ENCODE results near the gene RNF111. TPM values are rescaled to one million over a fixed set of nuclear protein-coding genes. Genes with fewer than 3 reads are reported as not detected.
A peak's percentile ranks its signal among the peaks of the same experiment; 100 is the strongest.

Gene RNF111
- total RNA-seq, 2 donors from 2014 or later = 21.0 to 36.8 TPM

DNA sequence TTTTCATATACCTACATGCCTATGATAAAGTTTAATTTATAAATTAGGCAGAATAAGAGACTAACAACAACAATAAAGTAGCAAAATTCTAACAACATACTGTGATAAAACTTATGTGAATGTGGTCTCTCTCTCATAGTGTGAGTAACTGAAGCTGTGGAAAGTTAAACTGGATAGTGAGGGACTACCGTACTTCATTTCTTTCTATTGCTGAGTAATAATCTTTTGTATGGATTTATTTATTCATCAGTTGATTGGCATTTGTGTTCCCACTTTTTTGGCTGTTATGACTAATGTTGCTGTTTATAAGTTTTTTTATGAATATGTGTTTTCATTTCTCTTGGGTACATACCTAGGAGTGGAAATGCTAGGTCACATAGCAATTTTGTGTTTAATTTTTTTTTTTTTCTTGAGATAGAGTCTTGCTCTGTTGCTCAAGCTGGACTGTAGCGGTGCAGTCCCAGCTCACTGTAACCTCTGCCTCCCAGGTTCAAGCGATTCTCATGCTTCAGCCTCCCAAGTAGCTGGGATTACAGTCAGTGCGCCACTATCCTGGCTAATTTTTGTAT, 41.0 kb downstream of the RNF111 start:
- ATAC-seq (peak; percentile 45 to 90), DNase-seq (ENCODE audit: low spot score in 2 of 2) (no peak)
- H3K9me3 Mint-ChIP-seq = no peaks in the 10 kb centered on the region
- H3K27ac Mint-ChIP-seq = peak overlapping the region in 1 of 2 donors; percentile 46
- H3K36me3 Mint-ChIP-seq = peaks cover 12 to 28% of the 10 kb centered on the region in 2 donors

DNA sequence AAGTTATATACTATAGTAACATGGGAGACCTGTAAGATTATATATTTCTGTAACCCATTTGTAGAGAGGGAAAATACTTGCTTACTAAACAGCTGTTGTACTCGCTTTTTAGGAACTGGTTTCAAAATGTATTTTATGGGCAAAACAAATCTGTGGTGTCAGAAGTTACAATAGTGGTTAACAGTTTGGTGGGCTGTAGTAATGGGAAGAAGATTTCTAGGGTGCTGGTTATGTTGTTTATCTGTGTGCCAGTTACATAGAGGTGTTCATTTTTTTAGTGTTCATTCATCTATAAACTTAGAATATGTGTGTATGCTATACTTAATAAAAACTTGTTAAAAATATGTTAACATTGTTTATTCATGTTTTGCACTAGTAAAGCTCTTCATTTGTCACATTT, 42.1 kb downstream of the RNF111 start:
- ATAC-seq (no peak), DNase-seq (ENCODE audit: low spot score in 2 of 2) (no peak)
- Mint-ChIP-seq H3K36me3 (peaks cover 13 to 31% of the 10 kb centered on the region in 2 donors), H3K9me3 (peaks cover 0 to under 1% of the 10 kb centered on the region in 2 donors), H3K27ac (peak overlapping the region in 1 of 2 donors; percentile 1)

DNA sequence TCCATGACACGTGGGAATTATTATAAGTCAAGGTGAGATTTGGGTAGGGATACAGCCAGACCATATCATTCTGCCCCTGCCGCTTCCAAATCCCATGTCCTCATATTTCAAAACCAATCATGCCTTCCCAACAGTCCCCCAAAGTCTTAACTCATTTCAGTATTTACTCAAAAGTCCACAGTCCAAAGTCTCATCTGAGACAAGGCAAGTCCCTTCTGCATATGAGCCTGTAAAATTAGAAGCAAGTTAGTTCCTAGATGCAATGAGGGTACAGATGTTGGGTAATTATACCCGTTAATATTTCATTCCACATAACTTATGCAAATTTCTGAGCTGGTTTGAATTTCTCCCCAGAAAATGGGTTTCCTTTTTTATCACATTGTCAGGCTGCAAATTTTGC, 47.7 kb downstream of the RNF111 start:
- H3K27ac Mint-ChIP-seq = no peak overlapping the region
- ATAC-seq = no peak
- DNase-seq (ENCODE audit: low spot score in 2 of 2) = no peak

DNA sequence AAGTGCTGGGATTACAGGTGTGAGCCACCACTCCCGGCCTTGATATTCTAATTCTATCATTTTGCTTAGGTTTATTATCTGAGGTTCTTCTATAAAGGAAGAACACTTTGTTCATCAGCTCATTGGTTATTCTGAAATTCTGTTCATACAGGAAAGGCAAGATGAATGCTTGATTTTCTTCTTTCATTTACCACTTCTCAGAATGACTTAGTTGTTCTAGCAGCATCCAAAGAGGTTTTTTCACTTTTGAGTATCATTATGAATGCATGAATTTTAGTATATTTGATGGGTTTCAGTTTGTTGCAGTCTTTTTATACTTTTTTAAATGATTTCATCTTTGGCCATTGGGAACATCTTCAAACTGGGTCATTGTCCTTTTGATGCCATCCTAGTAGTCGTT, 51.8 kb downstream of the RNF111 start:
- Mint-ChIP-seq H3K36me3 (peaks cover 33 to 54% of the 10 kb centered on the region in 2 donors), H3K9me3 (peaks cover 0 to 12% of the 10 kb centered on the region in 2 donors), H3K27ac (peak overlapping the region; percentile 68 to 94)
- DNase-seq (ENCODE audit: low spot score in 2 of 2) (no peak), ATAC-seq (peak; percentile 31 to 91)

More for the DNA sequence above, 47.7 kb downstream of the RNF111 start:
- Mint-ChIP-seq H3K36me3 (peaks cover 41 to 65% of the 10 kb centered on the region in 2 donors), H3K9me3 (peaks cover 0 to 12% of the 10 kb centered on the region in 2 donors)

DNA sequence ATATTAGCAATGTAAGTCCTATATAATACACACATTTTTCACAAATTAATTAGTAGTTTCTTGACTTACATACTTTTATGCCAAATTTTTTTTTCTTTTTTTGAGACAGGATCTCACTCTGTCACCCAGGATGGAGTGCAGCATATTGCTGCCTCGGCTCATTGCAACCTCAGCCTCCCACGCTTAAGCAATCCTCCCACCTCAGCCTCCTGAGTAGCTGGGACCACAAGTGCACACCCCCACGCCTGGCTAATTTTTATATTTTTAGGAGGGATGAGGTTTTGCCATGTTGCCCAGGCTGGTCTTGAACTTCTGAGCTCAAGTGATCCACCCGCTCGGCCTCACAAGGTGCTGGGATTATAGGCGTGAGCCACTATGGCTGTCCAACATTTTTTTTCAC, 54.6 kb downstream of the RNF111 start:
- H3K27ac Mint-ChIP-seq = peak overlapping the region in 1 of 2 donors; percentile 2
- no peak for DNase-seq (ENCODE audit: low spot score in 2 of 2)
- H3K36me3 Mint-ChIP-seq = peaks cover 19 to 35% of the 10 kb centered on the region in 2 donors
- ATAC-seq = no peak
- H3K9me3 Mint-ChIP-seq = peaks cover 0 to 4% of the 10 kb centered on the region in 2 donors

DNA sequence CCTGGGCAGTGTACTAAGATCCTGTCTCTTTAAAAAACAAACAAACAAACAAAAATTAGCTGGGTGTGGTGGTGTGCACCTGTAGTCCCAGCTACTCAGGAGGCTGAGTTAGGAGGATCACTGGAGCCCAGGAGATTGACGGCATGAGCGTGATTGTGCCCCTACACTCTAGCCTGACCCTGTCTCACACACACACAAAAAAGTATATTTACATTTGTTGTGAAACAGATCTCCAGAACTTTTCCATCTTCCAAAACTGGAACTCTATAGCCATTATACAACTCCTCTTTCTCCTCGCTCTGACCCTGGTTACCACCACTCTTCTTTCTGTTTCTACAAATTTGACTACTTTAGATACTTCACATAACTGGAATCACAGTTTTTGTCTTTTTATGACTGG, 61.4 kb downstream of the RNF111 start:
- Mint-ChIP-seq H3K9me3 (no peaks in the 10 kb centered on the region), H3K27ac (no peak overlapping the region), H3K36me3 (peaks cover 4 to 6% of the 10 kb centered on the region in 2 donors)
- peak in 1 of 2 donors; percentile 53 for ATAC-seq
- DNase-seq (ENCODE audit: low spot score in 2 of 2) = no peak

DNA sequence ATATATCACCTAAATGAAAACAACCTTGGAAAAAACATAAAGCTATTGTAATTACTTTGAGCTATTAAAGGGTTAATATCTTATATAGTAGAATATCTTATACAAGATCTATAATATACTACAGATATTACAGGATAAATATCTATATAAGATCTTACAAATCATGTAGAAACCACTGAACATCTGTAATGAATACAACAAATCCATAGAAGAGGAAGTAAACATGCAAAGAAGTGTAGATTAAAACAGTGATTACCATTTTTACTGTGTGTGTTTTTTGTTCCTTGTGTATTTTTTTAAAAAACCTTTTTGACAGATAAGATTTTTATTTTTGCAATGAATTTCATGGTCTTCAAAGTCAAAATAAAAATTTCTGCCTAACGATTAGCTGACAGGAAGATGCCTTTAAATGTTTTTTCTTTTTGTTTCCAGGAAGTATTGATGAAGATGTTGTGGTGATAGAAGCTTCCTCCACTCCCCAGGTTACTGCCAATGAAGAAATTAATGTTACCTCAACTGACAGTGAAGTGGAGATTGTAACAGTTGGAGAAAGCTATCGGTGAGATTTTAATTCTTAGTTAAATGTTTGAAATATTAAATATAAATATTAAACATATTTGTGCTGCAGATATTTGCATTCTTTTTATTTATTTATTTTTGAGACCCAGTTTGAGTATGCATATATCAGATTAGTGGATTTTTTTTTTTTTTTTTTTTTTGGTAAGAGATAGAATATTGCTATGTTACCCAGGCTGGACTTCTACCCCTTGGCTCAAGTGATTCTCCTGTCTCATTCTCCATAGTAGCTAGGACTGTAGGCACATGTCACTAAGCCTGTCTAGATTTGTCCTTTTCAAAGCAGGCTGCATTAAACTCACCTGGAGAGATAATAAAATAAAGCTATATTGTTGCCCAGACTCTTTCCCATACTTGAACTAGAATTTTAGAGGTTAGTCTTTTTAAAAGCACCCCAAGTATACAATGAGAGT, 64.7 kb downstream of the RNF111 start:
- ATAC-seq = peak in 1 of 2 donors; percentile 47
- Mint-ChIP-seq H3K27ac (peak overlapping the region in 1 of 2 donors; percentile 83), H3K9me3 (no peaks in the 10 kb centered on the region), H3K36me3 (no peaks in the 10 kb centered on the region)
- DNase-seq (ENCODE audit: low spot score in 2 of 2) = no peak

DNA sequence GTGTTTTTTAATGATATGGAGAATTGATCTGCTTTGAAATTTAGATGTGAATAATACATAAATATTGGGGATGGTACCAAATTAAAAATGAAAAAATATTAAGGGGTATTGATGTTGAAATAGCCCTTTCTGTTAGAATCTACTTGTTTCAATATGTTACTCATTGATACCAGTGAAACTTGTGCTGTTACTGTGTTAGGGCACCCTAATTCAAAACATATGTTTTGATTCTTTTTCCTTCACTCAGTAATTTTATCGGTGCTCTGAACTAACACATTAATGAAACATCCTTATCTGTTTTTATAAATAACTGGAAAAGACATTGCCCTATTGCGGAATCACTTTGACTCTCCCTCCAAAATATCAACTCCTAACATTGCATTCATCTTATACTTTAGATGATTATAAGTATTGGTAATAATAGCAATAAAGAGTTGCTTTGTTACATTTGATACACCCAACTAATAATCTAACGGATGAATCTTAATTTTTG, 65.5 kb downstream of the RNF111 start:
- ATAC-seq = no peak
- H3K27ac Mint-ChIP-seq = no peak overlapping the region

DNA sequence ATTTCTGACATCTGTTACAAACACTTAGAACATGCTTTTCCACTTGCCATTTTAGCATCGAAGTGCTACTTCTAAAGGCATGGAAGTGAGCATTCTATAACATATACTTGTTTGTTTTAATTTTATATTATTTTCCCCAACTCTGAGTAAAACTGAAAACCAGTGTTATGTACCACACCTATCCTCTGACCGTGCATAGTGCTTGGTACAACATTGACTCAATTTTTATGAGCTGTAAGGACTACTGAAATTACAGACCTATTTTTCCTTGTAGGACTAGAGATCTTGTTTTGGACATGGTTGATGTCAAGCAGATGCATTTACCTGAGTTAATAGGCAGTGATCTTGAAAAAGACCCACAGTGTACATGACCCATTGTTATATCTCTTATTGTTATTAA, 66.0 kb downstream of the RNF111 start:
- Mint-ChIP-seq H3K9me3 (no peaks in the 10 kb centered on the region), H3K27ac (no peak overlapping the region)
- ATAC-seq = peak; percentile 13 to 87

More for the DNA sequence above, 65.5 kb downstream of the RNF111 start:
- H3K9me3 Mint-ChIP-seq = no peaks in the 10 kb centered on the region
- H3K36me3 Mint-ChIP-seq = no peaks in the 10 kb centered on the region
- DNase-seq (ENCODE audit: low spot score in 2 of 2) = no peak

DNA sequence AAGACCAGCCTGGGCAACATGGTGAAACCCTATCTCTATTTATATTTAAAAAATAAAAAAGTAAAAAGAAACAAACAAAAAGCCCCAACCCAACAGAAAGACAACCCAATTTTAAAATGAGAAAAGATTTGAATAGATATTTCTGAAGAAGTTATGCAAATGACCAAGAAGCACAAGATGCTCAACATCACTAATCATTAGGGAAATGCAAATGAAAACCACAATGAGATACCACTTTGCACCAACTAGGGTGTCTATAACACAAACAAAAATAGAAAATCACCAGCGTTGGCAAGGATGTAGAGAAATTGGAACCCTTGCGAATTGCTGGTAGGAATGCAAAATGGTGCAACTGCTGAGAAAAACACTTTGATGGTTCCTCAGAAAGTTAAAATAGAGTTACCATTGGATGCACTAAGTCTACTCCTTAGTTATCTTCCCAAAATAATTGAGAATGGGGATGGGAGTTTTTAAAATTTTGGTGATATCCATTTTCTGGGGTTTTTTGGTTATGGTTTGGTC, 71.7 kb downstream of the RNF111 start:
- no peak for DNase-seq (ENCODE audit: low spot score in 2 of 2)
- Mint-ChIP-seq H3K27ac (no peak overlapping the region), H3K36me3 (peaks cover 0 to 9% of the 10 kb centered on the region in 2 donors), H3K9me3 (no peaks in the 10 kb centered on the region)
- no peak for ATAC-seq

More for the DNA sequence above, 66.0 kb downstream of the RNF111 start:
- peaks cover 0 to 5% of the 10 kb centered on the region in 2 donors for H3K36me3 Mint-ChIP-seq
- no peak for DNase-seq (ENCODE audit: low spot score in 2 of 2)

DNA sequence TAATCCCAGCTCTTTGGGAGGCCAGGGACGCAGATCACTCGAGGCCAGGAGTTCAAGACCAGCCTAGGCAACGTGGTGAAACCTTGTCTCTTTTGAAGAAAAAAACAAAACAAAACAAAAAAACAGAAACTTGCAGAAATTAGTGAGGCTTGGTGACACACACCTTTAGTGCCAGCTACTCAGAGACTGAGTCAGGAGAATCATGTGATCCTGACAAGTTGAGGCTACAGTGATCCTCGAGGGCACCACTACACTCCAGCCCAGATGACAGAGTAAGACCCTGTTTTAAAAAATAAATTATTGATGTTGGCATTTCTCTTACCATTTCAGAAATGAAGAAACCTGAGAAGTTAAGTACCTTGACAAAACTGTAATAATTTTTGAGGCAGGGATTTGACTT, 72.9 kb downstream of the RNF111 start:
- DNase-seq (ENCODE audit: low spot score in 2 of 2) (no peak), ATAC-seq (peak in 1 of 2 donors; percentile 68)
- H3K36me3 Mint-ChIP-seq = peaks cover 0 to 18% of the 10 kb centered on the region in 2 donors
- no peak overlapping the region for H3K27ac Mint-ChIP-seq
- no peaks in the 10 kb centered on the region for H3K9me3 Mint-ChIP-seq

DNA sequence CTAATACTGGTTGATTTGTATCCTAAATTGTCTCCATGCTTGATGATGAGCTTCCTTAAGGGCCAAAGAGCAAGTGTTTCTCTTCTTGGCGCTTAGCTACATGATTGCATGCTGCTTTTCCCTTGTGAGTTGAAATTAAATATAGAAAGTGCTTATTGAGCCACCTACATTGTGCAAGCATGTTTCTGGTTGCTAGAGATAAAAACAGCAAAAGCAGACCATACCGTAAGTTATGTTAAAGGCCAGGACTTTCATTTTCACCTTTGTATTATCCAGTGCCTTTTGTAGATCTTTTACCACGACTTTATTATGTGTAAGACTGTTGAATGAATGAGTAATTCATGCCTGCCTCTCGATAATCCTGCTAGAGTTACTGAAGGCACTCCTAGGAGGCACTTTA, 75.6 kb downstream of the RNF111 start:
- H3K9me3 Mint-ChIP-seq = no peaks in the 10 kb centered on the region
- no peak overlapping the region for H3K27ac Mint-ChIP-seq
- ATAC-seq = no peak
- DNase-seq (ENCODE audit: low spot score in 2 of 2) = no peak
- H3K36me3 Mint-ChIP-seq = peaks cover 6 to 36% of the 10 kb centered on the region in 2 donors

DNA sequence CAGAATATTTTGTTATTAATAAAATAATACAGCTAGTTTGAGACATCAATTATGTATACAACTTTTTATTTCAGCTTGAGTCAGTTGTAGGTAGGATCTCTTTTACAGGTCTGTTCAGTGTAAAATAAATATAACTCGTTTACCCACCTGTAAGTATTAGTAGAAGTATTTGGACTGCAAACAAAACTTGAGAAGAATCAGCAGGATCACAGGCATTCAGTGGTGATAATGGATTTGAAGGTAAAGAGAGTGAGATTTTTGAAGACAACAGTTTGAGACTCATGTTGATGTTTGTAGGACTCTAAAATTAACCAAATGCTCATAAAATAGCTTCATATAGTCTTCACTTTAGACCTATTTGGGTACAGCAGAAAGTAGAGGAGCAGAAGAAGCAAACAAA, 82.0 kb downstream of the RNF111 start:
- no peak for DNase-seq (ENCODE audit: low spot score in 2 of 2)
- Mint-ChIP-seq H3K27ac (no peak overlapping the region), H3K36me3 (peaks cover 6 to 40% of the 10 kb centered on the region in 2 donors), H3K9me3 (no peaks in the 10 kb centered on the region)
- no peak for ATAC-seq

DNA sequence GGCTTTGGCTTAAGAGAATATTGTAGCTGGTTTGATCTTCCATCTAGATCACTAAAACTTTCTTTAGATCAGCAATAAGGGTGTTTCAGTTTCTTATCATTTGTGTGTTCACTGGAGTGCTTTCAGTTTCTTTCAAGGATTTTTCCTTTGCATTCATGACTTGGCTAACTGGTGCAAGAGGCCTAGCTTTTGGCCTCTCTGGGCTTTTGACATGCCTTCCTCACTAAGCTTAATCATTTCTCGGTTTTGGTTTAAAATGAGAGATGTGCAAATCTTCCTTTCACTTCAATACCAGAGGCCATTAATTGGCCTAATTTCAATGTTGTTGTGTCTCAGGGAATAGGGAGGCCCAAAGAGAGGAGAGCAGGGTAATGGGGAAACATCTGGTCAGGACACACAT, 87.1 kb downstream of the RNF111 start:
- Mint-ChIP-seq H3K9me3 (no peaks in the 10 kb centered on the region), H3K27ac (peak overlapping the region; percentile 29 to 69), H3K36me3 (peaks cover 0 to 13% of the 10 kb centered on the region in 2 donors)
- ATAC-seq = peak; percentile 56 to 79
- DNase-seq (ENCODE audit: low spot score in 2 of 2) = no peak

DNA sequence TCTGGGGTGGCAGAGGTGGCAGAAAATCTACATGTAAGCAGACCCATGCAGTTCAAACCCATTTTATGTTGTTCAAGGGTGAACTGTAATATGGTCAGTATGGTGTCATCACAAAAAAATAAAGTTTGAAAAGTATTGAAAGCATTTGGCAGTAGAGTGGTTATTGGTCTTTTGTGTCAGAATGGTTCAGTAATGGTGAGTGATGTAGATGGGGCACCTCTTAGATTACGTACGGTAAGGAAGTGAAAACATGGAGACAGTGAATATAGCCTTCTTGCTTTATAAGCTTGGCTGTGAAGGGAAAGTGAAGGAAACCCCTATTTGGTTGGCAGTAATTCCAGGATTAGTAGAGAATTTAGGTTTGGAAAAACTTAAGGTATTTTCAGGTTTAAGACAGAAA, 100.3 kb downstream of the RNF111 start:
- no peak for ATAC-seq

DNA sequence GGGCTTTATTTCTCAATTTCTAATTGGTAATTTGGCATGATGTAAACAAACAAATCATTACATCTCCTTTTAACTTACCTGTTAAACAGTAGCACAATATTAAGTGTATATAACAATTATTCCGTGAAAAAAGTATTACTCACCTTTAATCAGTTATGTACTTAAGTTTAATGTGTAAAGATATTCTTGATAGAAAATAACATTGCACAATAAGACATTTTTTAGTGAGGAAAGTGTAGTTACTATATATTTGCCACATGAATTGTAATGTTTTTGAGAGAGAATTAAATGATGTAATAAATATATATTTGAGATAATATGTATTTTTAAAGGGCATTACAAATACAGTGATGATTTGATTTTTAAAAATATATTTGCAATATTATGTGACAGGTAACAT, 106.6 kb downstream of the RNF111 start:
- no peak overlapping the region for H3K27ac Mint-ChIP-seq
- ATAC-seq = no peak
- no peak for DNase-seq (ENCODE audit: low spot score in 2 of 2)
- peaks cover 0 to 11% of the 10 kb centered on the region in 2 donors for H3K36me3 Mint-ChIP-seq
- no peaks in the 10 kb centered on the region for H3K9me3 Mint-ChIP-seq

More for the DNA sequence above, 100.3 kb downstream of the RNF111 start:
- DNase-seq (ENCODE audit: low spot score in 2 of 2) = no peak
- H3K36me3 Mint-ChIP-seq = peaks cover 0 to 5% of the 10 kb centered on the region in 2 donors
- H3K9me3 Mint-ChIP-seq = no peaks in the 10 kb centered on the region
- peak overlapping the region in 1 of 2 donors; percentile 1 for H3K27ac Mint-ChIP-seq

DNA sequence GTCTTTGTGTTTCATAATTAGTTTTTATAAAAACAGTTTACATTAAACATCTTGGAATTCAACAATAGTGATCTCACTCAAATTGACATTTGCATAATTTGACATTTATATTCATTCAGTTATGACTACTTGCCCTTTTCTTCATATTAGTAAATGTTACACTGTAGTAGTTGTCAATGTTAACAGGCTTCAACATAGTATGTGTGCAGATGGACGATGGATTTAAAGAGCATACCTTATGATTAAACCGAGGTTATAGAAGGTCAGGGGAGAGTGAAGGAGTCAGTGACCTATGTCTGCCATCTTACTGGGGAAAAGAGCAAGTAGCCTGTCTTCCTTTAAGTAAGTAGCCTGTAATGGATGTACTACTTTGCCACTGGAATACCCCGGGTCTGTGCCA, 109.0 kb downstream of the RNF111 start:
- DNase-seq (ENCODE audit: low spot score in 2 of 2) = no peak
- no peak for ATAC-seq
- no peaks in the 10 kb centered on the region for H3K9me3 Mint-ChIP-seq
- peaks cover 0 to 11% of the 10 kb centered on the region in 2 donors for H3K36me3 Mint-ChIP-seq
- H3K27ac Mint-ChIP-seq = no peak overlapping the region

All from activated naive CD4-positive, alpha-beta T cell treated with anti-CD3 and anti-CD28 coated beads, Interleukin-2, amount 50 U/mL, for 72 hours (primary cell).